Thyroid gland (tissue), 4 donors: ENCODE measurements around the gene PRSS27. TPM values are rescaled to one million over a fixed set of nuclear protein-coding genes. Genes with fewer than 3 reads are reported as not detected.
"Not testable (repeated sequence)": the region's sequence is repeated elsewhere in the genome, so short reads cannot be mapped to it uniquely, and the experiment has no call there.

Experiments used
- DNase-seq, 2 donors: peaks; one replicate each; pipeline ENCODE4 v3.0.0-alpha.2; 2019
- H3K27ac ChIP-seq, 3 donors: fragments of 200-600 bp; sonication (generic); 1 replicate in 2 of 3; 2 replicates in 1 of 3; pipeline ENCODE4 v1.5.1; 2016 to 2019; ENCODE audit warnings: mild to moderate bottlenecking in 1 of 3, moderate library complexity in 1 of 3
- H3K27me3 ChIP-seq: fragments of 200-600 bp; sonication (generic); one replicate; pipeline ENCODE4 v1.5.1; 2019
- H3K36me3 ChIP-seq, 2 donors: fragments of 200-600 bp; sonication (generic); one replicate each; pipeline ENCODE4 v1.5.1; 2016 to 2019
- H3K4me1 ChIP-seq, 2 donors: fragments of 200-600 bp; sonication (generic); one replicate each; pipeline ENCODE4 v1.5.1; 2017 to 2019
- H3K4me3 ChIP-seq, 3 donors: fragments of 200-600 bp; sonication (generic); replicated peaks in 1 of 3; 1 replicate in 2 of 3; 2 replicates in 1 of 3; pipeline ENCODE4 v1.5.1; 2016; ENCODE audit warnings: mild to moderate bottlenecking in 1 of 3
- H3K9me3 ChIP-seq: fragments of 200-600 bp; sonication (generic); one replicate; pipeline ENCODE4 v1.5.1; 2017
- POLR2A ChIP-seq, 2 donors: fragments of 450-650 bp; IDR thresholded peaks; one replicate each; pipeline ENCODE4 v1.6.1; 2017; ENCODE audit warnings: antibody characterized with exemption in 2 of 2, mild to moderate bottlenecking in 2 of 2, moderate library complexity in 1 of 2
- WGBS, 2 donors: methylation state at CpG; one replicate each; pipeline ENCODE4 v1.1.5; 2017; 5-methylcytosine and 5-hydroxymethylcytosine counted together
- intact Hi-C: fragments of 100-400 bp; cut with DNase I; formaldehyde crosslinking; loops from one replicate; pipeline ENCODE4 v1.15.1; 2023
- total RNA-seq, 4 donors: library from RNA; depleted of rRNA; stranded (reverse); fragments of >200 nt; gene quantifications; one replicate each; pipeline ENCODE4 v1.2.3, GENCODE V29; 2016
- TF ChIP-seq, protein P1 (sequence below), 6 experiments: fragments of 200-600 bp in 3 of 6; fragments of 450-650 bp in 3 of 6; sonication (generic) in 3 of 6; IDR thresholded peaks; one replicate each; pipeline ENCODE4 v1.5.1; 2016 to 2019; ENCODE audit warnings: antibody characterized with exemption in 6 of 6, mild to moderate bottlenecking in 2 of 6, inconsistent platforms in 1 of 6, moderate library complexity in 1 of 6

PRSS27 gene
- total RNA-seq, 4 donors from 2014 or later: 1.1 to 1.5 (median 1.1) TPM; not detected in 1

DNA sequence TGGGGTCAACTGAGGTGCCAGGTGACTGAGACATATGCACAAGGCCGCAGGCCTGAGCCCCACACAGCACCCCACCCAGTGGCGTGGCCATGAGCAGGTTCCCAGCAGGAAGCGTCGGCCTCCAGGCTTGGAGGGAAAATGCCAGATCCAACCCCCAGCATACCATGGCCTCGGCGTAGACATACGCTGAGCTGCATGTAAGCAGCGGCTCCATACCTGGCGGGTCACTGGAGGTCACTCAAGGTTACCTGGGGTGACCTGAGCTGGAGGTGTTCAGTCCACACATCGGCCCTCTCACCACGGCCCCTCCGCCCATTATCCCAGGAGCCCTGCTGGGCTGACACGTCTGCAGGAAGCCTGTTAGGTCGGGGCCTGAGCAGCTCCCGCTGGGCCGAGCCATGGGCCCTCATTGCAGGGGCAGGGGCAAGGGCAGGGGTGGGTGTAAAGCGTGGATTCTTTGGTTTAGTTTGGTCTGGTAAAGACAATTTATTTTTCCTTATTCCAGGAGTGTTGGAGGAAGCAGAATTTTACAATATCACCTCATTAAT lies 22.5 kb downstream of the PRSS27 start:
- H3K36me3 ChIP-seq: peaks cover 37 to 48% of the 10 kb centered on the region in 2 donors
- no peaks in the 10 kb centered on the region for H3K27me3 ChIP-seq
- intact Hi-C loops: no loop called here
- no peak overlapping the region for H3K4me3 ChIP-seq
- peaks cover 11% of the 10 kb centered on the region in 2 donors for H3K4me1 ChIP-seq
- H3K9me3 ChIP-seq: no peaks in the 10 kb centered on the region
- TF ChIP-seq, protein P1, sequence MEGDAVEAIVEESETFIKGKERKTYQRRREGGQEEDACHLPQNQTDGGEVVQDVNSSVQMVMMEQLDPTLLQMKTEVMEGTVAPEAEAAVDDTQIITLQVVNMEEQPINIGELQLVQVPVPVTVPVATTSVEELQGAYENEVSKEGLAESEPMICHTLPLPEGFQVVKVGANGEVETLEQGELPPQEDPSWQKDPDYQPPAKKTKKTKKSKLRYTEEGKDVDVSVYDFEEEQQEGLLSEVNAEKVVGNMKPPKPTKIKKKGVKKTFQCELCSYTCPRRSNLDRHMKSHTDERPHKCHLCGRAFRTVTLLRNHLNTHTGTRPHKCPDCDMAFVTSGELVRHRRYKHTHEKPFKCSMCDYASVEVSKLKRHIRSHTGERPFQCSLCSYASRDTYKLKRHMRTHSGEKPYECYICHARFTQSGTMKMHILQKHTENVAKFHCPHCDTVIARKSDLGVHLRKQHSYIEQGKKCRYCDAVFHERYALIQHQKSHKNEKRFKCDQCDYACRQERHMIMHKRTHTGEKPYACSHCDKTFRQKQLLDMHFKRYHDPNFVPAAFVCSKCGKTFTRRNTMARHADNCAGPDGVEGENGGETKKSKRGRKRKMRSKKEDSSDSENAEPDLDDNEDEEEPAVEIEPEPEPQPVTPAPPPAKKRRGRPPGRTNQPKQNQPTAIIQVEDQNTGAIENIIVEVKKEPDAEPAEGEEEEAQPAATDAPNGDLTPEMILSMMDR (IDR thresholded peaks at IDR 0.05): no peak
- no peak for TF ChIP-seq POLR2A (IDR thresholded peaks at IDR 0.05)
- 92 to 93% methylated on average over 11 to 16 of the region's 17 CpGs for WGBS, 2 donors
- H3K27ac ChIP-seq: no peak overlapping the region
- DNase-seq: no peak

DNA sequence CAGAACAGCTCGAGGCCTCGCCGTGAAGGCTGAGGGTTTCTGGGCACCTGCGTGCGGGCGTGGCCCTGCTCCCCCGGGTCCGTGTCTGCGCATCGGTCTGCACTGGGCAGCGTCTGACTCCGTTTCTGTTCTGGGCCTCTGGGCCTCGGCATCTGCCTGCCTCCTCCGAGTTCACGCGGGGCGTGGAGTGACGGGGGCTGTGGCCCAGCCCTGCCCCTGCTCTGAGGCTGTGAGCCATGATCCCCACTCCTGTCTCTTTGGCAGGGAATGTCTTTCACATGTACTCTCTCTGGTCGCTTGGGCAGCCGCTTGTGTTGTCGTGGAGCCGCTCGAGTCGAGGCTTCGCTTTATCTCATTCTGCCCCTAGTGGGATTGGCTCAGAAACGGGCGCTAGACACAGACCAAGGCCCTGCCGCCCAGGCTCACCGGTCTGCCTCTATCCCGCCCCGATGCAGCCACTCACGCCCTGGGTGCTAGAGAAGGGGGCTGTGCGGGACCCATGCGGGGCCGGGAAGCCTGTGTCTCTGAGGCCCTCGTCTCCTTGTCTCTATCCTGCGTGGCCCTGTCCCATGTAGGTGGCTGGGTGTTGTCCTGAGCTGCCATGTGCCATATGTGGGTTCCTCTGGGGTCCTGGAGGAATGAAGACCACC lies 23.3 kb downstream of the PRSS27 start:
- H3K27ac ChIP-seq, H3K27me3 ChIP-seq, DNase-seq, H3K4me3 ChIP-seq, intact Hi-C loops, H3K9me3 ChIP-seq: not testable (repeated sequence)
- WGBS, 2 donors: 91 to 97% methylated on average over 19 to 22 of the region's 37 CpGs
- Histone ChIP-seq H3K36me3 (peaks cover 30 to 41% of the 10 kb centered on the region in 2 donors), H3K4me1 (peaks cover 19% of the 10 kb centered on the region in 2 donors)

DNA sequence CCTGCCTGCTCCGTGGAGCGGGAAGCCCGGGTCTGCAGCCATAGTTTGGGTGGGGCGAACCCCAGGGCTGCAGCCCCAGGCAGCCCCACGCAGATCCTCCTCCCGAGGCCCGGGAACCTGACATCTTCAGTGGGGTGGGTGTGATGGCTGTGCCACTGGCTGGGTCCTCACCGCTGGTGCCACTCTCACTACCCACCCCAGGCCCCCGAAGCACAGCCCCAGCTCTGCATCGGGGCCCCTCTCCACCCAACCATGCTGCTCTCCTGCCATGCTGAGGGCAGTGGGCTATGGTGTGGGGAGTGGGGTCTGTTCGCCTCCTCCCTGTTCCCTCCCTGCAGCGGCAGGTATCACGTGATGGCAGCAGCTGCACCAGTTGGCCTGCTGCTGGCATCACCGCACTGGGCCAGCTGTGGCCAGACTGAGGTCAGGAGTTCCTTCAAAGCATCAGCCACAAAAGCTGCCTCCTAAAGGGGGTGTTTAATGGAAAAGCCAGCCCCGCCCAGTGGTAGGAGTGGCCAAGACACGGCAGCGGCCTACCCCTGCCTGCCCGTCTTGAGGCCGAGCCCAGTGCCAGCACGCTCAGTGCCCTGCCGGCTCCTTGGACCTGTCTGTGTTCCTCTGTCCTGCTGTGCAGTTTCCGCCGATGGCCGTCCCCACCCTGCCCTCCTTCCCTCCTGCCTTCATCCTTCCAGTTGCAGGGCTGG lies 26.9 kb downstream of the PRSS27 start:
- no peak overlapping the region for H3K4me3 ChIP-seq
- intact Hi-C loops: no loop called here
- no peaks in the 10 kb centered on the region for H3K27me3 ChIP-seq
- peaks cover 10 to 12% of the 10 kb centered on the region in 2 donors for H3K36me3 ChIP-seq
- DNase-seq: no peak
- no peaks in the 10 kb centered on the region for H3K9me3 ChIP-seq
- TF ChIP-seq POLR2A (IDR thresholded peaks at IDR 0.05): no peak
- TF ChIP-seq, protein P1 (IDR thresholded peaks at IDR 0.05): no peak
- H3K27ac ChIP-seq: peak overlapping the region in 2 of 3 donors; percentile 58 to 82
- peaks cover 24 to 31% of the 10 kb centered on the region in 2 donors for H3K4me1 ChIP-seq
- 92 to 94% methylated on average over 6 to 15 of the region's 24 CpGs for WGBS, 2 donors

DNA sequence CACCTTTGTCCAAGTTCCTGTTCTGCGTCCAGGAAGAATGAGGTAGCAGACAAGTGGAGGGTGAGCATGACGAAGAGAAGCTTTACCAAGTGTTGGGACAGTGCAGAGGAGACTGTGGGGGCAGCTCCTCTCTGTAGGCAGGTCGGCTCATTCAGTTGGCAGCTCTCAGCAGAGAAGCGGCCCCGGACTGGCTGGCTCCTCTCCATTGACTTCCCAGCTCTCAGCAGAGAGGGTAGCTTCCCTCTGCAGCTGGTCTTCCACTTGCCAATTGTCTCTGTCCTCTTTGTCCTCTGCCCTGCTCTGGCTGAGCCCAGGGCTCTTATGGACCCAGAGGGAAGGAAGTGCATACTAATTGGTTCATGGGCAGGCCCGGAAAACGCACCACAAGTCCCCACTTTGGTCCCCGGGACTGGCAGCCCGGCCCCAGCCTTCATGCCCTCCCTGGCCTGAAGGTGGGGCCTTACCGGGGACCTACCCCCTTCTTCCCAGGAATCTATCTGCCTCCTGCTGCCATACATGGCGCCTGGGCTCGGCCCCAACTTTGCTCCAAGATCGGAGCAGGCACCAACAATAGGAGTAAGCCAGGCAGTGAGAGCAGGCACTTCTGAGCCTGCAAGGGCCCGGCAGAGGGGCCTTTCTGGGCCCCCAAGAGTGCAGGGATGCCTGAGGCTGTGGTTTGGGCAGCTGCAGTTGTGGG lies 27.6 kb downstream of the PRSS27 start:
- peaks cover 24 to 31% of the 10 kb centered on the region in 2 donors for H3K4me1 ChIP-seq
- peaks cover 6 to 8% of the 10 kb centered on the region in 2 donors for H3K36me3 ChIP-seq
- TF ChIP-seq, protein P1 (IDR thresholded peaks at IDR 0.05): no peak
- TF ChIP-seq POLR2A (IDR thresholded peaks at IDR 0.05): no peak
- intact Hi-C loops: no loop called here
- no peak for DNase-seq
- WGBS, 2 donors: 80 to 81% methylated on average over 12 to 14 of the region's 14 CpGs
- no peaks in the 10 kb centered on the region for H3K27me3 ChIP-seq
- H3K9me3 ChIP-seq: no peaks in the 10 kb centered on the region
- H3K4me3 ChIP-seq: no peak overlapping the region
- H3K27ac ChIP-seq: peak overlapping the region in 2 of 3 donors; percentile 58 to 82

DNA sequence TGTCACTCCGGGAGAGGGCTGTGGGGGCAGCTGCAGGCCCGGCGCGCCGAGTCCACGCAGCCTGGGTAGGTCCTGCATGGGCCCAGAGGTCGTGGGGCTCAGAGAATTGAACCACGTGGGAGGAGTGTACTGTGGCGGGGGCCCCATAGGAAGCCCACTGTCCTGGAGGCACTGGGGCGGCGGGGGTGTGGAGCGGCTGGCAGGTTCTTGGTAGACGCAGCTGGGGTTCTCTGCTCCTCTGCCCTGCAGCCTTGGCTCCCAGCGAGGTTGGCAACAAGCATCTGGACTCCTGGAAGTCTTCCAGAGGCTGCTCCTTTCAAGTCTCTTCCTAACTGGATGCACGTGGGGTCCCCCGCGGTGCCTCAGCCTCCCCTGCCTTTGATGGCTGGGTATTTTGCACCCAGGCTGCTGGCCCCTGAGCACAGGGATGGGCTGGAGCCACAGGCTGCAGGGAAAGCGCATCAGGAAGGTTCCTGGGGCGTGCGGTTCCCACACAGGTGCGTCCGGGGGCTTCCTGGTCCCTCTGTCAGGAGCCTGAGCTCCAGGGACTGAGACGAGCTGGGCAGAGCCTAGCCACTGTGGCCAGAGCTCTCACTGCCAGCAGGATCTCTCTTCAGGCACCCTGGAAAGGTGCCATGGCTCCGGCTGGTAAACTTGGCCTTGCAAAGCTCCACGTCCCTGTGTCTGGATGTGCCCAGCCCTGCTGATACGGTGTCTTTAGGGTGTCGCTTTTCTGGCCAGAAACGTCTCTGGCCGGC lies 28.4 kb downstream of the PRSS27 start:
- no peak overlapping the region for H3K4me3 ChIP-seq
- no peaks in the 10 kb centered on the region for H3K27me3 ChIP-seq
- no peak for DNase-seq
- intact Hi-C loops: no loop called here
- H3K27ac ChIP-seq: peak overlapping the region in 2 of 3 donors; percentile 58 to 82
- H3K9me3 ChIP-seq: no peaks in the 10 kb centered on the region
- WGBS, 2 donors: 89 to 91% methylated on average over 7 to 26 of the region's 29 CpGs
- H3K36me3 ChIP-seq: peaks cover under 1 to 1% of the 10 kb centered on the region in 2 donors
- no peak for TF ChIP-seq POLR2A (IDR thresholded peaks at IDR 0.05)
- TF ChIP-seq, protein P1 (IDR thresholded peaks at IDR 0.05): no peak
- H3K4me1 ChIP-seq: peaks cover 24 to 31% of the 10 kb centered on the region in 2 donors
